ENCODE data around the gene ZNF133.

ZNF133 gene

DNA sequence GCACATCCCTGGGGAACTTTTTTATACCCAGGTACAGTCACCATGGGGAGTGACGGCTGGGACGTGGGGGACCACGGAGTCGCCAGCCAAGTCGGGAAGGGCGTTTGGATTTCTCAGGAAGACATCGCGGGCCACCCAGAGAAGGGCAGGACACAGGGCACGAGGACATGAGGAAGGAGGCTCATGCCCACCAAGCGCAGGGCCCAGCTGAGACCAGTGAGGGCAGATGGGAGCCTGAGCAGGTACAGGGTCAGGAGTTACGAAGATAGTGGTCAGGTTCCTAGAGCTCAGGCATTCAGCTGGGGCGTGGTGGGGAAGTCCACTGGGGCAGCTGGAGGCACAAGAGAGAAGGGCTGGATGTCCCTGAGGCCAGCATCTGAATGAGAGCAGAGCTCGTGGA, 74.6 kb downstream of the ZNF133 start:
- DNase-seq (ENCODE audit: low spot score): no peak

DNA sequence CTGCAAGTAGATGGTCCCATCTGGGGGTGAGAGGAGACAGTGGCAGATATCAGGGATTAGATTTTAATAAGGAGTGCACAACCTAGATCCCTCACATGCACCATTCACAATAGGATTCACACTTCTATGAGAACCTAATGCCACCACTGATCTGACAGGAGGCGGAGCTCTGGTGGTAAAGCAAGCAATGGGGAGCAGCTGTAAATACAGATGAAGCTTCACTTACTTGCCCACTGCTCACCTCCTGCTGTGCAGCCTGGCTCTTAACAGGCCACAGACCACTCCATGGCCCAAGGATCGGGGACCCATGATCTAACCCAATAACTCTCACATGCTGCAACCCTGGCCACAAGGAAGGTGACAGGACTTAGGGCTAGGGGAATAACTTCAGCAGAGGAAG, 75.4 kb downstream of the ZNF133 start:
- no peak for DNase-seq (ENCODE audit: low spot score)

DNA sequence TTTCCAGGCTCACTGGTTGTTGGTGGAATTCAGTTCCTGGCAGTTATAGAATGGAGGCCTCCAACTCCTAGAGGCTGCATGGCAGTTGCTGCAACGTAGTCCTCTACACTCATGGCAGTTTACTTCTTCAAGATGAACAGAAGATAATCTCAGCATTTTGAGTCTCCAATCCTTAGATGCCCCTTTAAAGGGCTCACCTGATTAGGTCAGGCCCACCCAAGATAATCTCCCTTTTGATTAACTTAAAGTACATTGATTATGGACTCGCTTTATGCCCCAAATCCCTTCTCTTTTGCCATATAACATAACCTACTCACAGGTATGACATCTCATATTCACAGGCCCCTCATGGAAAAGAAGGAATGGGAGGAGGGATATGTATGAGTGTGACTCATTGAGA, 76.4 kb downstream of the ZNF133 start:
- no peak for DNase-seq (ENCODE audit: low spot score)

All from AG08395 (cell line).